WTC11 (cell line): ENCODE data around the gene NSG1. TPM values are rescaled to one million over a fixed set of nuclear protein-coding genes. Genes with fewer than 3 reads are reported as not detected.

ENCODE experiments used
- ATAC-seq: fragments of 200-7000 bp; cut with Tn5 transposase; 2 replicates; pipeline ENCODE4 v1.10.0; 2021; ENCODE audit warnings: mild to moderate bottlenecking, moderate library complexity
- CTCF ChIA-PET: fragments of 300-600 bp; sonication (Branson Sonifier 250); formaldehyde crosslinking; loops from one replicate; lab custom pipeline; 2021; ENCODE audit warnings: antibody characterized with exemption; lab: Charles Lee
- POLR2A ChIA-PET: fragments of 350-600 bp; sonication (Branson Sonifier 250); formaldehyde crosslinking; loops from one replicate; lab custom pipeline; 2021; ENCODE audit warnings: antibody characterized with exemption; lab: Charles Lee
- DNase-seq: peaks from one replicate; pipeline ENCODE4 v3.0.0; 2021; ENCODE audit warnings: low spot score
- H3K27ac Mint-ChIP-seq: 2 replicates; pipeline ENCODE4 v1.8.0; 2021; ENCODE audit warnings: mixed read lengths
- H3K27me3 Mint-ChIP-seq: 2 replicates; pipeline ENCODE4 v1.8.0; 2021; ENCODE audit warnings: low read depth, mild to moderate bottlenecking, moderate library complexity, mixed read lengths
- H3K36me3 Mint-ChIP-seq: 2 replicates; pipeline ENCODE4 v1.8.0; 2021; ENCODE audit warnings: mixed read lengths
- H3K4me1 Mint-ChIP-seq: 2 replicates; pipeline ENCODE4 v1.8.0; 2022; ENCODE audit warnings: mixed read lengths
- H3K4me3 Mint-ChIP-seq: 2 replicates; pipeline ENCODE4 v1.8.0; 2021; ENCODE audit warnings: mild to moderate bottlenecking, moderate library complexity, mixed read lengths
- H3K9me3 Mint-ChIP-seq: 2 replicates; pipeline ENCODE4 v1.8.0; 2021; ENCODE audit warnings: mixed read lengths
- CBFB ChIP-seq: sonication (generic); formaldehyde crosslinking; IDR thresholded peaks from 2 replicates; pipeline ENCODE4 v1.8.1; 2022; ENCODE audit warnings: mild to moderate bottlenecking, low read depth, missing genetic modification reagents
- ESRRA ChIP-seq: sonication (generic); formaldehyde crosslinking; IDR thresholded peaks from 2 replicates; pipeline ENCODE4 v1.8.1; 2022; ENCODE audit warnings: mild to moderate bottlenecking, missing genetic modification reagents, borderline replicate concordance
- GABPB1 ChIP-seq: sonication (generic); formaldehyde crosslinking; IDR thresholded peaks from 2 replicates; pipeline ENCODE4 v1.8.1; 2023; ENCODE audit warnings: mild to moderate bottlenecking, missing genetic modification reagents
- GRHL2 ChIP-seq: fragments of 250-450 bp; sonication (Bioruptor Pico); IDR thresholded peaks from 2 replicates; pipeline ENCODE4 v1.8.0; 2022; ENCODE audit warnings: mild to moderate bottlenecking, moderate library complexity; ENCODE audit not compliant: insufficient replicate concordance, severe bottlenecking
- GTF2I ChIP-seq: fragments of 250-450 bp; sonication (Bioruptor Pico); conservative IDR thresholded peaks from 2 replicates; pipeline ENCODE4 v1.4.0; 2021; ENCODE audit warnings: mild to moderate bottlenecking
- IRF2 ChIP-seq: sonication (generic); formaldehyde crosslinking; IDR thresholded peaks from 2 replicates; pipeline ENCODE4 v1.8.0; 2022; ENCODE audit warnings: low read depth, missing genetic modification reagents, borderline replicate concordance
- JAZF1 ChIP-seq: fragments of 250-450 bp; sonication (Bioruptor Pico); IDR thresholded peaks from 2 replicates; pipeline ENCODE4 v1.9.0; 2021; ENCODE audit warnings: moderate library complexity, mild to moderate bottlenecking, inconsistent platforms
- KAT7 ChIP-seq: sonication (generic); formaldehyde crosslinking; IDR thresholded peaks from 2 replicates; pipeline ENCODE4 v1.8.1; 2023; ENCODE audit warnings: missing genetic modification reagents, mild to moderate bottlenecking, borderline replicate concordance
- NFE2L1 ChIP-seq: sonication (generic); formaldehyde crosslinking; IDR thresholded peaks from 2 replicates; pipeline ENCODE4 v1.8.1; 2023; ENCODE audit warnings: missing genetic modification reagents
- NR2C2 ChIP-seq: sonication (generic); formaldehyde crosslinking; IDR thresholded peaks from 2 replicates; pipeline ENCODE4 v1.8.0; 2022; ENCODE audit warnings: mild to moderate bottlenecking, missing genetic modification reagents
- PRRX2 ChIP-seq: fragments of 250-450 bp; sonication (Bioruptor Pico); IDR thresholded peaks from 2 replicates; pipeline ENCODE4 v1.8.0; 2021; ENCODE audit warnings: mild to moderate bottlenecking
- TEAD4 ChIP-seq: sonication (generic); formaldehyde crosslinking; IDR thresholded peaks from 2 replicates; pipeline ENCODE4 v1.8.0; 2022; ENCODE audit warnings: mild to moderate bottlenecking, missing genetic modification reagents
- ZNF121 ChIP-seq: sonication (generic); formaldehyde crosslinking; IDR thresholded peaks from 2 replicates; pipeline ENCODE4 v1.8.0; 2023; ENCODE audit warnings: missing genetic modification reagents
- ZNF138 ChIP-seq: sonication (generic); formaldehyde crosslinking; conservative IDR thresholded peaks from 2 replicates; pipeline ENCODE4 v1.8.1; 2022; ENCODE audit warnings: mild to moderate bottlenecking, moderate library complexity, missing genetic modification reagents
- ZNF219 ChIP-seq: sonication (generic); formaldehyde crosslinking; IDR thresholded peaks from 2 replicates; pipeline ENCODE4 v1.8.0; 2023; ENCODE audit warnings: missing genetic modification reagents, mild to moderate bottlenecking, borderline replicate concordance
- ZNF416 ChIP-seq: fragments of 250-450 bp; sonication (Bioruptor Pico); IDR thresholded peaks from 2 replicates; pipeline ENCODE4 v1.9.0; 2021; ENCODE audit warnings: mild to moderate bottlenecking, inconsistent platforms
- ZNF423 ChIP-seq: fragments of 250-450 bp; sonication (Bioruptor Pico); IDR thresholded peaks from 2 replicates; pipeline ENCODE4 v2.1.2; 2022; ENCODE audit warnings: mild to moderate bottlenecking, moderate library complexity
- total RNA-seq: library from RNA; stranded (reverse); gene quantifications from 3 replicates; pipeline ENCODE4 v1.2.3, GENCODE V29; 2021
- TF ChIP-seq, protein P1 (sequence below): fragments of 250-450 bp; sonication (Bioruptor Pico); IDR thresholded peaks from 2 replicates; pipeline ENCODE4 v2.1.2; 2022; ENCODE audit warnings: mild to moderate bottlenecking, moderate library complexity
- TF ChIP-seq, protein P2 (sequence below): sonication (generic); formaldehyde crosslinking; IDR thresholded peaks from 2 replicates; pipeline ENCODE4 v1.8.0; 2022; ENCODE audit warnings: mild to moderate bottlenecking, missing genetic modification reagents
- TF ChIP-seq, protein P3 (sequence below): sonication (generic); formaldehyde crosslinking; IDR thresholded peaks from 2 replicates; pipeline ENCODE4 v1.8.1; 2022; ENCODE audit warnings: mild to moderate bottlenecking, missing genetic modification reagents, moderate library complexity, borderline replicate concordance
- TF ChIP-seq, protein P4 (sequence below): sonication (generic); formaldehyde crosslinking; IDR thresholded peaks from 2 replicates; pipeline ENCODE4 v1.8.1; 2023; ENCODE audit warnings: mild to moderate bottlenecking, missing genetic modification reagents, moderate library complexity

Gene NSG1
- total RNA-seq, 1 experiment from 2014 or later, result 24.2 TPM

DNA sequence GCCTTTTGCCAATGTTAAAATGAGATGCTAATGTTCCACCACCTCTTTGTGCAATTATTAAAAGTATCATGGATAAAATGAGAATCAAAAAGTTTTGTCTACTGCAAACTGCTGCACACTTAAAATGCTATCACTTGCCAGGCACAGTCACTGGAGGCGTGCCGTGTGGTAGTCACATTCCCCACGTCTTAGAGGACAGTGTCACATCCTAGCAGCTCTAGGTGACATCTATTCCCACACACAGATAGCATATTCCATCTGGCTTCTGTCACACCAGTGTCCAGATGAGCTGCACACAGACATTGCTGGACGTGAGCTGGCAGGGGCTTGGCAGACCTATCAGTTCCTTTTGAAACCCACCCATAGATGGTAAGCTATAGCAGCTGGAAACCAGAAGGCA lies 47.0 kb downstream of the NSG1 start (continued):
- TF ChIP-seq ZNF219 (no peak), ZNF423 (no peak), JAZF1 (CRISPR knock-in tag) (no peak), NFE2L1 (CRISPR knock-in tag) (no peak)

DNA sequence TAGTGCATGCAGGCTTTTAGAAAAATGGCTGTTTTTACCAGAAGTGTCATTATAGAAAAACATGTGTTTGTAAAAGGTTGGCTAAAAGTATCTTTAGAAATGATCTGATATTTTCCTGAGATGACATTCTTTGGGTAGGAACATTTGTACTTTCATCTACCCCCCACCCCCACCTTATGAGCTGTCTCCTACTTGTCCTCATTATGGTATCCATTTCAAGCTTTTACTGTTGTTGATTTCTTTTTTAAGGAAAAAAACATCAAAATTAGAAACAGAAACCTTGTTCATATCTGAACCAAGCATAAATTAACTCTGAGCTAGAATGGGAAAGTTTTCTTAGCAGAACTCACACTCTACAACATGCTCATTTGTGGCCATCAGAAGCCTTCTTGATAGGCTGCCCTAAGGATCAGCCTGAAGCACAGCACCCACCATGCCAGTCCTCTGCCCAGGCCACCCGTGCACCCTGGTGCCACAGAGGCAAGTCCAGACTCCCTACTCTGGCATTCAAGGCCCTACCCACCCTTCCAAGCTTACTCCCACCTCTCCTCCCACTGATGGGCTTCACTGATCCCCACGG lies 49.4 kb downstream of the NSG1 start:
- H3K9me3 Mint-ChIP-seq, result no peaks in the 10 kb centered on the region
- CTCF ChIA-PET, result interaction anchor here (0.7 kb wide), 1 partner anchor 20 kb away, joined by 3 read pairs; no protein-coding TSS in a partner anchor

DNA sequence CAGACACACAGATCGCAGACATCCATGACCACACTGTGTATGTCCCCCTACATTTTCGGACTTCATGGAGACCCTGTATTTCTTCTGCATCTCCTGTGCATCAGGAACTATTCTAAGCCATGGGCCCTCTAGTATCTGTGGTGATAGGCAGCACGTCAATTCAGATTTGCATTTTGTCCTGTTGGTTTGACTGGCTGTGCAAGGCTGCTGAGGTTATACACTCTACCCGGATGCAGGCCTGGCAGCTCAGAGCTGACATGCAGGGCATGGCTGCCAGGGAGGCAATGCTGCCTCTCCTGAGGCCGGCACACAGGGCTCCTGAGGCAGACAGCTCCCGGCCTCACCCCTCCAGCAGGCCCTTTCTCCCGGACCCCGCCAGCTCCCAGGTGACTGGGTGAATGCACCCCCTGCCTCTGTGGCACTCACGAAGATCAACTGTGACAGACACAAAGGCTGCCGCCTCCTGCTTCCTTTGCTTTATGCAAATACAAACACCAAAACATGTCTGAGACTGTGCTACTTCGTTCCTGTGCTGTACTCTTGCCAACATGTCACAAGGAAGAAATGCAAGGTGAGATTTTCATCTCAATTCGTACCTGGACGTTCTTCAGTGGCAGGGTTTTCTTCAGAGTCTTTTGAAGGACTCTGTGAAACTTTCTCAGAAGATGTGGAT lies 51.0 kb downstream of the NSG1 start:
- no peak for ATAC-seq
- Mint-ChIP-seq H3K4me1 (no peaks in the 10 kb centered on the region), H3K4me3 (no peak overlapping the region), H3K9me3 (no peaks in the 10 kb centered on the region)
- no peak for DNase-seq
- CTCF ChIA-PET, result no interaction called here
- no peak for TF ChIP-seq ZNF121
- TF ChIP-seq, protein P1, sequence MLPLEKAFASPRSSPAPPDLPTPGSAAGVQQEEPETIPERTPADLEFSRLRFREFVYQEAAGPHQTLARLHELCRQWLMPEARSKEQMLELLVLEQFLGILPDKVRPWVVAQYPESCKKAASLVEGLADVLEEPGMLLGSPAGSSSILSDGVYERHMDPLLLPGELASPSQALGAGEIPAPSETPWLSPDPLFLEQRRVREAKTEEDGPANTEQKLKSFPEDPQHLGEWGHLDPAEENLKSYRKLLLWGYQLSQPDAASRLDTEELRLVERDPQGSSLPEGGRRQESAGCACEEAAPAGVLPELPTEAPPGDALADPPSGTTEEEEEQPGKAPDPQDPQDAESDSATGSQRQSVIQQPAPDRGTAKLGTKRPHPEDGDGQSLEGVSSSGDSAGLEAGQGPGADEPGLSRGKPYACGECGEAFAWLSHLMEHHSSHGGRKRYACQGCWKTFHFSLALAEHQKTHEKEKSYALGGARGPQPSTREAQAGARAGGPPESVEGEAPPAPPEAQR (CRISPR knock-in tag), result no peak
- no peak for TF ChIP-seq ZNF138 (CRISPR knock-in tag)
- TF ChIP-seq, protein P2, sequence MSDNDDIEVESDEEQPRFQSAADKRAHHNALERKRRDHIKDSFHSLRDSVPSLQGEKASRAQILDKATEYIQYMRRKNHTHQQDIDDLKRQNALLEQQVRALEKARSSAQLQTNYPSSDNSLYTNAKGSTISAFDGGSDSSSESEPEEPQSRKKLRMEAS (CRISPR knock-in tag), result no peak
- TF ChIP-seq KAT7 (CRISPR knock-in tag), result no peak
- TF ChIP-seq ZNF423, result no peak
- no peak for TF ChIP-seq CBFB
- no peak for TF ChIP-seq NFE2L1 (CRISPR knock-in tag)
- no peak for TF ChIP-seq NR2C2 (CRISPR knock-in tag)
- TF ChIP-seq ESRRA (CRISPR knock-in tag), result no peak
- no peak for TF ChIP-seq ZNF416 (CRISPR knock-in tag)
- TF ChIP-seq TEAD4, result no peak
- TF ChIP-seq, protein P3, sequence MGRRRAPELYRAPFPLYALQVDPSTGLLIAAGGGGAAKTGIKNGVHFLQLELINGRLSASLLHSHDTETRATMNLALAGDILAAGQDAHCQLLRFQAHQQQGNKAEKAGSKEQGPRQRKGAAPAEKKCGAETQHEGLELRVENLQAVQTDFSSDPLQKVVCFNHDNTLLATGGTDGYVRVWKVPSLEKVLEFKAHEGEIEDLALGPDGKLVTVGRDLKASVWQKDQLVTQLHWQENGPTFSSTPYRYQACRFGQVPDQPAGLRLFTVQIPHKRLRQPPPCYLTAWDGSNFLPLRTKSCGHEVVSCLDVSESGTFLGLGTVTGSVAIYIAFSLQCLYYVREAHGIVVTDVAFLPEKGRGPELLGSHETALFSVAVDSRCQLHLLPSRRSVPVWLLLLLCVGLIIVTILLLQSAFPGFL, result no peak
- TF ChIP-seq GTF2I (CRISPR knock-in tag), result no peak
- no peak for TF ChIP-seq PRRX2 (CRISPR knock-in tag)
- TF ChIP-seq, protein P4, sequence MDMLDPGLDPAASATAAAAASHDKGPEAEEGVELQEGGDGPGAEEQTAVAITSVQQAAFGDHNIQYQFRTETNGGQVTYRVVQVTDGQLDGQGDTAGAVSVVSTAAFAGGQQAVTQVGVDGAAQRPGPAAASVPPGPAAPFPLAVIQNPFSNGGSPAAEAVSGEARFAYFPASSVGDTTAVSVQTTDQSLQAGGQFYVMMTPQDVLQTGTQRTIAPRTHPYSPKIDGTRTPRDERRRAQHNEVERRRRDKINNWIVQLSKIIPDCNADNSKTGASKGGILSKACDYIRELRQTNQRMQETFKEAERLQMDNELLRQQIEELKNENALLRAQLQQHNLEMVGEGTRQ (CRISPR knock-in tag), result no peak
- TF ChIP-seq IRF2 (CRISPR knock-in tag), result no peak
- TF ChIP-seq, all 79 proteins: peak for 0
- POLR2A ChIA-PET, result no interaction called here
- Mint-ChIP-seq H3K36me3 (peaks cover 3% of the 10 kb centered on the region; the same call in 1 of the 2 replicates), H3K27ac (no peak overlapping the region; the same call in 1 of the 2 replicates), H3K27me3 (no peaks in the 10 kb centered on the region; the same call in 1 of the 2 replicates)

More for the DNA sequence above, 49.4 kb downstream of the NSG1 start:
- ATAC-seq, result no peak
- no peaks in the 10 kb centered on the region; the same call in 1 of the 2 replicates for H3K27me3 Mint-ChIP-seq
- no peaks in the 10 kb centered on the region for H3K4me1 Mint-ChIP-seq
- POLR2A ChIA-PET, result interaction anchor here (0.7 kb wide), 2 partner anchors 782 to 1548 kb away, joined by 3 to 6 read pairs; no protein-coding TSS in a partner anchor
- no peak overlapping the region for H3K4me3 Mint-ChIP-seq
- H3K36me3 Mint-ChIP-seq, result peaks cover 3% of the 10 kb centered on the region; the same call in 1 of the 2 replicates
- no peak for TF ChIP-seq GRHL2 (CRISPR knock-in tag)
- no peak for TF ChIP-seq GABPB1 (CRISPR knock-in tag)
- DNase-seq, result no peak
- H3K27ac Mint-ChIP-seq, result no peak overlapping the region
